HG02571 (cell line): ENCODE measurements around the gene DHX15.
A peak's percentile ranks its signal among the peaks of the same experiment; 100 is the strongest.

Experiments
- ATAC-seq: cut with Tn5 transposase; IDR thresholded peaks from one replicate; pipeline ENCODE4 v1.9.1; 2021; ENCODE audit warnings: mild to moderate bottlenecking, moderate library complexity; ENCODE audit not compliant: unreplicated experiment

DHX15 gene

GRCh38 chr4:24584211-24584850 lies at the start of gene DHX15:
Gene DHX15, minus strand, starts transcription at chr4:24584554. Its CDS starts 161 bp downstream, at chr4:24584393.
- ATAC-seq: peak; percentile 87

DNA sequence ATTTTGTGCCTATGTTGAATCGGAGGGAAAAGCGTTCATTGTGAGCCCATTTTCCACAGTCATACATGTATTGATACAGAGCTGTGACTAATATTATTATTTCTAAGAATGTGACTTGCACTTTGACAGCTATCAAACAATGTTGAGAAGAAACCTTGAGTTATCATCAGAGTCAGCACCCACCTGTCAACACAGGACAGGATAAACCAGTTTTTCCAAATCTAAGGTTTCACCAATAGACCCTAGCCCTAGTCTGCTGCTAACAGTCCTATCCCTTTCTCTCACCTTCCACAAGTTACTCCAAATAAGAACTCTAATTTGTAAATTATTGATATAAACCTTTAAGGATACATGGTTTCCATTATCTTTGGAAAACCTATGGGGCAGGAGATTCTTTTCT lies 47.7 kb upstream of the DHX15 start:
- no peak for ATAC-seq

GRCh38 chr4:24630937-24631336 lies 46.6 kb upstream of the DHX15 start:
- no peak for ATAC-seq

DNA sequence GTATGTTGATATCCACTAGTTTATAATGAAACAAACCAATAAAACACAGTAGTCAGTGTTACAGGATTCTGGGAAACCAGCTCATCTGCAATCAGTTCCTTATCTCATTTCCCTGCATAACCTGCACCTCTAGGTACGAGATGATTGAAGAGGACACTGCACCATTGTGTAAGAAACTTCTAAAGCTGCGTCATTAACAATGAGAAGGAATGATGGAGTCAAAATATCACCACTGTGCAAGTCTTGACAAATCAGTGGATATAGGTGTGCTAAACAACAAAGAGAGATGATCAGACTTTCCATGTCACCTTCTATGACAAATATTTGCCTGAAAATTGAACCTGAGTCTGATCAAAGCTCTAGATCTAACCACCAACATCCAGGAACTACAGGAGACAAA lies 40.7 kb upstream of the DHX15 start:
- no peak for ATAC-seq

- ATAC-seq: no peak
Measured at GRCh38 chr4:24624381-24624780, 40.0 kb upstream of the DHX15 start.

DNA sequence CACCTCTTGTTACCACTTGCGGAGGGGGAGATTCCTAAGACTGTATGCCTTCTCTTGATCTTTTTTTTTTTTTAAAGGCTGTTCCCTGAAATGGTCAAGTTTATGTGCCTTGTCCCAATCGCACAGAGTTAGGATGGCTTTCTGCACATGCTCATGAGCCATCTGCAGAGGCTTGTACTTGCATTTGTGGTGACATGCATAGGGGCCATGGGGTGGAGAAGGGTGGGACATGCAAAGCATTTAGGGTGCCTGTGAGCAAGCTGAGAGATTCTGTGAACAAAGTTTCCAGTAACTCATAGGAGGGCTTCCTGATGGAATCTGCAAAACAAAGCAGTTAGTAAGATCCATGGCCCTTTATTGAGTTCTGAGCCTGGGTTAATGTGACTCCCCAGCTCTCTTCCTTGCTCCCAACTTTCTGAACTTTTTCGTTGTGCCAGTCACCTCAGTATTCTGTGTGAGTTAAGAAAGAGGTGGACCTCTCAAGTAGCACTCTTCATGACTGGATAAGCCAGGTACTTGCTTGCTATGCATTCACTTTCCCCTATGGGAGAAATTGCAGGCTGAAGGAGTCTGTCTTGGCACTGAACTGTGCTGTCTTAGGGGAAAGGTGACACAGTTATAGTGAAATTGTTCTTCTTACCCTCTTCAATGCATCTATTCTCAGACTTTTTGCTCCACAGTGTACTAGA lies 37.9 kb upstream of the DHX15 start:
- no peak for ATAC-seq

- no peak for ATAC-seq
Measured at GRCh38 chr4:24615977-24616376, 31.6 kb upstream of the DHX15 start.

GRCh38 chr4:24614881-24615280 lies 30.5 kb upstream of the DHX15 start:
- ATAC-seq: no peak

DNA sequence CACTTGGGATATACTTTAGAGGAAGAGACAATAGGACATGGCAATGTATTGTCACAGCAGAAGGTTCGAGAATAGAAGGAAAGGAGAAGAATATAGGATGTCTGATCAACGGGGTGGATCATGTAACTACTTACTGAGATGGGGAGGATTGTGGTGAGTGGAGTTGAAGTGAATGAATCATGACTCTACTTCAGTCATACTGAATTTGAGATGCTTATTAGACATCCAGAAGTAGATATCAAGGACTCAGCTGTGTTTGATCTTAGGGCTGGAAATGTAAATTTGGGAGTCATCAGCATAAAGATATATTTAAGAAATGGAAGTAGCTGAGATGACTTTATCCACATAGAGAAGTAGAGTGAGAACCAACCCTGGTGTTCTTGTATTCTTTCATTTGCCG lies 29.1 kb upstream of the DHX15 start:
- ATAC-seq: no peak

DNA sequence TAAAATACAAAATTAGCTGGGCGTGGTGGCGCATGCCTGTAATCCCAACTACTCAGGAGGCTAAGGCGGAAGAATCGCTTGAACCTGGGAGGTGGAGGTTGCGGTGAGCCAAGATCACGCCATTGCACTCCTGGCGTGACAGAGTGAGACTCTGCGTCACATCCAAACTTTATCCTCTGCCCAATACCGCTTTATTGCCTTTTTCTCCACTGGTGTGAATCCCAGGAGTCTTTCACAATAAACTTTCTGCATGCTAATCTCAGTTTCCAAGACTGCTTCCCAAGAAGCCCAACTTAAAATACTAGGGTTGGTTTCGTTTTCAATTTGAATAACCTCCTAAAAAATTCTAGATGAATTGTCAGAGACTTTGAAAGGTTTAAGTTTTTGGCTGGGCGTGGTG lies 27.2 kb upstream of the DHX15 start:
- no peak for ATAC-seq

- ATAC-seq: no peak
Measured at GRCh38 chr4:24607334-24607733, 23.0 kb upstream of the DHX15 start.

GRCh38 chr4:24605216-24605615 lies 20.9 kb upstream of the DHX15 start:
- no peak for ATAC-seq

DNA sequence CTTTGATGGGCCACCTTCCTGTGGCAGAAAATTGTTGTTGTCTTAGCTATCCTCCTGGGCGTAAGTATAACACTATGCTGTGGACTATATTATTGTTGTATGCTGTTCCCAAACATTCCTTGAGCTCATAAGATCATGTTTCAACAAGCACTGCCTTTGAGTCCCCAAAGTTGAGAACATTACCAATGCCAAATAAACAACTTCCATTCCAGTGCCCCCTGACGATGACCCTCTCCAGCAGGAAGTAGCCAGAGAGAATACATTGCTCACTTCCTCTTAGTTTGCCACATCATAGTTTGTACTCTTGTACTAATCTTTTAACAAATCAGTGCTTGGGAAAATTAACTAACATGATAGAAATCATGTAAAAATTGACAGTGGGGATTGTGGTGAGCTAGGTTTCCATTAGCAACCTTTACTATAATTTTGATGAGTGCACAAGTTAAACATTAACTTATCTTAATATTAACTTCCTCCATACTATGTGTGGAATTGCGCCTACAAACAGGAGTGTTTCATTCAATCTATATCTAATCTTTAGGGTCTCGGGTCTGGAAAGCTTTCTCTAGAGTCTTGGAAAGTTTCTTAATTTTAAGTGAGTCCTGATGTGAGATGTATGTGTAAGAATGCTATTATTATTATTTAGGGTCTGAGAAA lies 20.3 kb upstream of the DHX15 start:
- ATAC-seq: no peak

DNA sequence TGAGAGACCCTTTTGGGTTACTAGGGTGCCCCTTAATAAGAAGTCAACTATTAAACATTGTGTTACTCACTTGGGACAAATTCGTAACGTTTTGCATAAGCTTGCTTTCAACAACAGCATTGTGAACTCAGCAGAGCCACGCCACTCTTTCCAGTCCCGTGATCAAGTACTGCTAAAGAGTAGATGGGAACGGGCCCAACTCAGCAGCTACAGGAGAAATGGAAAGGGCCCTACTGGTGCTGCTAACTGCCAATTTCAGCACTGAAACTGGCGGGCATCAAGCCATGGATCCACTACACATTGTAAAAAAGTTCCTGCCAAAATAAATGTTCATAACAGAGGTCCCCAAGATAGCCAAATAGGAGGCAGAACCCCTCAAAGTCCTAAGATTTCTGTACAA lies 19.0 kb upstream of the DHX15 start:
- no peak for ATAC-seq

GRCh38 chr4:24601121-24601520 lies 16.8 kb upstream of the DHX15 start:
- ATAC-seq: no peak

- ATAC-seq: no peak
Measured at GRCh38 chr4:24599275-24599674, 14.9 kb upstream of the DHX15 start.

GRCh38 chr4:24598025-24598424 lies 13.7 kb upstream of the DHX15 start:
- ATAC-seq: no peak

- no peak for ATAC-seq
Measured at GRCh38 chr4:24595659-24596058, 11.3 kb upstream of the DHX15 start.

GRCh38 chr4:24594887-24595286 lies 10.5 kb upstream of the DHX15 start:
- ATAC-seq: no peak

DNA sequence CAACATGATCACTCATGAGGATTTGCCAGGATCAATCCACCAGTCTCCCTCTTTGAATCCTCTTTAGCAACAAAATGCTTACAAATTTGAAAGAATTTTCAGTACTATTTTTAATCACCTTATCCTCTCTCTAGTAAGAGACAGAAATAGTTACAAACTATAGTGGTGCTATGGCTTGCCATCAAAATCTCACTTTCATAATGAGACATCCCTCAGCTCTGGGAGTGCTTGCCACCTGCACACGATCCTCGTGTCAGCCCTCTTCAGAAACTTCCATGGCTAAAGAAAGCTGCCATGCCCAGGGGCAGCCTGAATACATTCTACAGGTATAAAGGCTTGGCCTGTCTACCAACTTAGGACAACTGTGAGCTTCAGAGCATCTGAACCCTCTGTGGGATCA lies 5.1 kb upstream of the DHX15 start:
- ATAC-seq: no peak

DNA sequence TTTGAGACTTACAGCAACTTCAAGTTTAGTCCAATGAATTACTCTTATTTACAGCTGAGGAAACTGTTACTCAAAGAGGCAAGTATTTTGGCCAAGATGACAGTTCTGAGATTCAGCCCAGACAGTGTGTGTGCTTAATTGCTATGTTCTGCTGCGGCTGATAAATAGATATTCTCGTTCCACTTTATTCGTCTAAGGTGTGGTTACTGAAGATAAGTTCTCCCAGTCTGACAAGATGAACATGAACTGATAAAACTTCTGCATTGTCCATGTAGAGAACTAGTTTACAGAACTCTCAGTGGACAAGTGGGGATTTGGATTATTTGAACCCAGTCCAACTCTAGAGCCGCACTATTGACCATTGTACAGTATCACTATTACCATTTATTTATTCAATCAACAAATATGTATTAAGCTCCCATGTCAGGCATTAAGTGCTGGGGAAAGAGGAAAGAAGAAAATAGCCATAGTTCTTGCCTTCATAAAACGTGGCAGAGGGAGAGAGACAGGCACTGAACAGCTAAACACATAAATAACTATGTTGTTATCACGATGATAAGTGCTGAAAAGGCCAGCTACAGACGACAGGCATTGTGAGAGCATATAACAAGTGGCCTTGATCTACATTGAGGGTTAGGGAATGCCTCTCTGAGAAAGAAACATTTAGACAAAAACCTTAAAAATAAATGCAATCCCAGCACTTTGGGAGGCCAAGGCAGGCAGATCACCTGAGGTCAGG lies 4.0 kb upstream of the DHX15 start:
- no peak for ATAC-seq
